Stimulated activated CD4-positive, alpha-beta T cell treated with anti-CD3 and anti-CD28 coated beads, Interleukin-4, amount 100 ng/mL, for 4 hours (primary cell): ENCODE measurements around the gene RAB44.

ENCODE experiments used
- DNase-seq, 2 experiments: peaks; one replicate each; pipeline ENCODE4 v3.0.0-alpha.2; 2020

Gene RAB44

GRCh38 chr6:36777801-36778200 is 80.2 kb downstream of the RAB44 start:
- DNase-seq: no peak

DNA sequence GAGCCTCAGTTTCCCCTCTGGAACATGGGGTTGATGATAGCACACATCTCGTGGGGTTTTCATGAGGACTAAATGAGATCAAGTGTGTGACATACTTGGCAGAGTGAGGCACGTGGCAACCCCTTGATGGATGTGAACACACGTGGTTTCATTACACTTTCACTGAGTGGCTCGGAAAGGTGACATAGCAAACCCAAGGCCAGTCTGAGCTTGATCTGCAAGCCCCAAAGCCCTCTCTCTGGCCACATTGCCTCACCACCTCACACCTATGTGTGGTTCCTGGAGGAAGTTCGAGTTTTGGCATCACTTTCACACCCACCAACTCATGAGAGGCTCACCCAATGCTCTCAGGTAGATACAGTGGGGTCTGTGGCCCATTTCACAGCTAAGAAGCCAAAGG is 81.6 kb downstream of the RAB44 start:
- DNase-seq: no peak

DNA sequence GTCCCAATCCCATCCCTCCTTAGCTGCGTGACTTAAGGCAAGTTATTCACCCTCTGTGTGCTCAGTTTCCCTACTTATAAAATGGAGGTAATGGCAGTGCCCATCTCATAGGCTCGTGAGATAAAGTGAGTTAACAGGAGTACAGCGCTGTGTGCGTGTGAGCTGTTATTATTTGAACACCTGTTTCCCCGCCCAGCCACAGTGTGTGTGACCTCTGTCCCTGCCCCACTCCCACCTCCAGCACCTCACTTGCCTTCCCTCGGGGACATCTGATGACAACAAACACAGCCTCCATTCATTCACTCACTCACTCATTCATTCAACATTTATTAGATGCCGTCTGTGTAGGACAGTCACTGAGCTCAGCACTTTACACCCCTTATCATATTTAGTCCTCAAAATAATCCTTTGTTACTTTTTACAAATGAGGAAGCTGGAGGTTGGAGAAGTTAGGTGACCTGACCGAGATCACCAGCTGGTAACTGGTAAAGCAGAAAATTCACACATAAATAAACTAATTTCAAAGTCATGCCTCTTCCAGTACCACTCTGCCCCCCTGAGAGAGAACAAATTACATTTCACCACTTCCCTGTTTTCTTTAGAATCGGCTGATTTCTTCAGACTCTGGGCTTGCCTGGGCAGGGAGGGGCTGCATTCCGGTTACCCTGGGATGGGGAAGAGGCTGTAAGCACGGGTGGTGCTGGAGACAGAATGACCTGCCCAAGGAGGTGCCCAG is 83.0 kb downstream of the RAB44 start:
- no peak for DNase-seq

GRCh38 chr6:36781669-36782068 is 84.0 kb downstream of the RAB44 start:
- no peak for DNase-seq
